HFFc6 (cell line): ENCODE data around the gene ZNRF1. TPM values are rescaled to one million over a fixed set of nuclear protein-coding genes. Genes with fewer than 3 reads are reported as not detected.

Source experiments
- DNase-seq: peaks from one replicate; pipeline ENCODE4 v3.0.0-alpha.2; 2018
- H3K27ac Mint-ChIP-seq: 2 replicates; pipeline ENCODE4 v1.8.0; 2020; ENCODE audit warnings: mild to moderate bottlenecking, mixed read lengths
- H3K27me3 Mint-ChIP-seq: 2 replicates; pipeline ENCODE4 v1.8.0; 2021; ENCODE audit warnings: mild to moderate bottlenecking, moderate library complexity, mixed read lengths; ENCODE audit not compliant: insufficient read depth
- H3K36me3 Mint-ChIP-seq: 2 replicates; pipeline ENCODE4 v1.8.0; 2021; ENCODE audit warnings: low read depth, mixed read lengths
- H3K4me1 Mint-ChIP-seq: 2 replicates; pipeline ENCODE4 v1.8.0; 2020; ENCODE audit warnings: low read depth, mixed read lengths
- H3K4me3 Mint-ChIP-seq: 2 replicates; pipeline ENCODE4 v1.8.0; 2020; ENCODE audit warnings: mild to moderate bottlenecking, moderate library complexity, mixed read lengths
- H3K9me3 Mint-ChIP-seq: 2 replicates; pipeline ENCODE4 v1.8.0; 2020; ENCODE audit warnings: mild to moderate bottlenecking, mixed read lengths
- total RNA-seq, 6 experiments: library from RNA; stranded (reverse); fragmentation: NEBNext Ultra II Directional; extraction: Animal tissue kit (Norgen Biotek cat#: 25700); gene quantifications; 2 replicates in 1 of 6; 3 replicates in 5 of 6; pipeline ENCODE4 v1.2.3, GENCODE V29; 2021
- TF ChIP-seq, protein P1 (sequence below): fragments of 200-600 bp; sonication (generic); IDR thresholded peaks from 2 replicates; pipeline ENCODE4 v1.5.0; 2021; ENCODE audit warnings: antibody characterized with exemption, mild to moderate bottlenecking

The ZNRF1 gene
- total RNA-seq, 6 experiments from 2014 or later, result 21.7 to 31.3 (median 28.0) TPM

DNA sequence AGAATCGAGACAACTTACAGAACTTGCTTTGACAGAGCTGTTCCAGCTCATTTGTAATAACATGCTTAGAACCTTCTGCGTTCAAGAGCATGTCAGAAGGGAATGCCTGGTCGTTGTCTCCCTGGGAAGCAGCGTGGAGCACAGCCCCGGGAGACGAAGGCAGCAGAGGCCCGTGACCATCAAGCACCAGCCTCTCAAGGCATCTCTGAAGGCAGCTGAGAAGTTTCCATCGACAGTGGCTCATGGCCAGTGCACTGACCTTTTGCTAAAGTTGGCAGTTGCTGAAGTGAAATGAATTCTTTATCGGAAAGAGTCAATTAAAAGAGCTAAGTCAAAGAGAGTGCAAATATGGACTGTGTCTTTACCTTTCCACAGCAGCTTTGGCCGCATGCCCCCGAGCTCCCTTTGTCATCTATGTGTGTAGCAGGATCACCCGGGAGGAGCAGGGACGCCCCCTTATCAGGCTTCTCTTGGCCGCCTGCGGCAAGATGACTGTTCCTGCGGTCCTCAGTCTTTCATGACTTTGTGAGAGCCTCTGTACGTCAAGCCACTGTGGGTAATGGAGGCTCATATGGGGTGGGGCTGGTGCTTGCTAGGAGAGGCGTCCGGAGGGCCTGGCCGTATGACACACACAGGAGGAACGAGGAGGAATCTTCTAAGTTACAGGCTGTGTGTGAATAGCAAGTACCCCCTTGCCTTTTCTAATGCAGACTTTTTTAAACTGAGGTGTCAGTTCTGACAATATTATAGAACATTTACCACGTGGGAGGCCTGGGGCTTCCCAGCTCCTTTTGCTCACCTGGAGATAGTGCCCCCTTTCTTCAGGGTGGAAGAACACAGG is 63.5 kb downstream of the ZNRF1 start:
- peaks cover 9% of the 10 kb centered on the region for H3K4me1 Mint-ChIP-seq
- H3K27ac Mint-ChIP-seq, result no peak overlapping the region
- H3K27me3 Mint-ChIP-seq, result no peaks in the 10 kb centered on the region
- TF ChIP-seq, protein P1, sequence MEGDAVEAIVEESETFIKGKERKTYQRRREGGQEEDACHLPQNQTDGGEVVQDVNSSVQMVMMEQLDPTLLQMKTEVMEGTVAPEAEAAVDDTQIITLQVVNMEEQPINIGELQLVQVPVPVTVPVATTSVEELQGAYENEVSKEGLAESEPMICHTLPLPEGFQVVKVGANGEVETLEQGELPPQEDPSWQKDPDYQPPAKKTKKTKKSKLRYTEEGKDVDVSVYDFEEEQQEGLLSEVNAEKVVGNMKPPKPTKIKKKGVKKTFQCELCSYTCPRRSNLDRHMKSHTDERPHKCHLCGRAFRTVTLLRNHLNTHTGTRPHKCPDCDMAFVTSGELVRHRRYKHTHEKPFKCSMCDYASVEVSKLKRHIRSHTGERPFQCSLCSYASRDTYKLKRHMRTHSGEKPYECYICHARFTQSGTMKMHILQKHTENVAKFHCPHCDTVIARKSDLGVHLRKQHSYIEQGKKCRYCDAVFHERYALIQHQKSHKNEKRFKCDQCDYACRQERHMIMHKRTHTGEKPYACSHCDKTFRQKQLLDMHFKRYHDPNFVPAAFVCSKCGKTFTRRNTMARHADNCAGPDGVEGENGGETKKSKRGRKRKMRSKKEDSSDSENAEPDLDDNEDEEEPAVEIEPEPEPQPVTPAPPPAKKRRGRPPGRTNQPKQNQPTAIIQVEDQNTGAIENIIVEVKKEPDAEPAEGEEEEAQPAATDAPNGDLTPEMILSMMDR, result no peak
- no peaks in the 10 kb centered on the region for H3K36me3 Mint-ChIP-seq
- no peak overlapping the region for H3K4me3 Mint-ChIP-seq
- no peak for DNase-seq
- no peaks in the 10 kb centered on the region for H3K9me3 Mint-ChIP-seq

DNA sequence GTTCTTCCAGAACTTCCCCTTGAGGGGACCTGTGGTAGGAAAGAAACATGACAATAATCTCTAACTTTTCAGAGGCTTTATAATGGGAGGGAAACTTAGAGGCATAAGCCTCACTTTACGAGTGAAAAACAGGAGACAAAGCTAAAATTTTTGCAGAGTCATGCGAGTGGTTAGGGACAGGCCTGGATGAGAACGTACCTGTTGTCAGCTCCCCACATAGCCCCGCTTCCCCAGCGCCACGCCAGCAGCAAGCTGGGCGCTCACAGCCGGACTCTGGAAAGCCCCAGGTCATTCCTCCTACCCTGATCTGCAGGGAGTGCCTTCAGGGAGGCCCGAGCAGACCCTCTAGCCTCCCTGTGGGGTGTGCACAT is 64.1 kb downstream of the ZNRF1 start:
- no peak for DNase-seq
- TF ChIP-seq, protein P1, result no peak
- H3K9me3 Mint-ChIP-seq, result no peaks in the 10 kb centered on the region
- no peak overlapping the region for H3K4me3 Mint-ChIP-seq
- peaks cover 8% of the 10 kb centered on the region; the same call in 1 of the 2 replicates for H3K4me1 Mint-ChIP-seq
- no peaks in the 10 kb centered on the region for H3K36me3 Mint-ChIP-seq
- no peak overlapping the region for H3K27ac Mint-ChIP-seq
- H3K27me3 Mint-ChIP-seq, result no peaks in the 10 kb centered on the region

DNA sequence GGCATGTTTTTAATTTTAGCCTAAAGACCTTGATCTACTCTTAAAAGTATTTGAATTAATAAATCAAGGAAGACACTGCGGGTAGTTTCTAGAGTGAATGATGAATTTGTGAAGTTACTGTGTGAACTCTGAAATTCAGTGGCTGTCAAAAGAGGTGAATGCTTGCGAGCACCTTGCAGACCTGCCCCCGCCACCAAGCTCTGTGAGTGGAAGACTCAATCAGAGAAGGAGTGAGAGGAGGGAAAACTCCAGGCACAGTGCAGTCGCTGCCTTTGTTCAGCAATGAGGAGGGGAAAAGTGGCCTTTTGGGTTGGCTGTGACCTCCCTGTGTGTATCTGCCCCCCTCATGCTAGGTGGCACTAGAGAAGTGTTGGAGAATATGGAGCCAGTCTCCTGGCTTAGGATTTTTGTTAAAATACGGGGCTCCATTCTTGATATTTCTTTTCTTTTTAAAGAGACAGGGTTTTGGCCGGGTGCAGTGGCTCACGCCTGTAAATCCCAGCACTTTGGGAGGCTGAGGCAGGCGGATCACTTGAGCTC is 64.8 kb downstream of the ZNRF1 start:
- Mint-ChIP-seq H3K4me1 (peaks cover 8% of the 10 kb centered on the region; the same call in 1 of the 2 replicates), H3K27ac (no peak overlapping the region), H3K27me3 (no peaks in the 10 kb centered on the region; the same call in 1 of the 2 replicates), H3K36me3 (no peaks in the 10 kb centered on the region), H3K4me3 (no peak overlapping the region), H3K9me3 (no peaks in the 10 kb centered on the region)
- no peak for DNase-seq
- TF ChIP-seq, protein P1, result no peak

DNA sequence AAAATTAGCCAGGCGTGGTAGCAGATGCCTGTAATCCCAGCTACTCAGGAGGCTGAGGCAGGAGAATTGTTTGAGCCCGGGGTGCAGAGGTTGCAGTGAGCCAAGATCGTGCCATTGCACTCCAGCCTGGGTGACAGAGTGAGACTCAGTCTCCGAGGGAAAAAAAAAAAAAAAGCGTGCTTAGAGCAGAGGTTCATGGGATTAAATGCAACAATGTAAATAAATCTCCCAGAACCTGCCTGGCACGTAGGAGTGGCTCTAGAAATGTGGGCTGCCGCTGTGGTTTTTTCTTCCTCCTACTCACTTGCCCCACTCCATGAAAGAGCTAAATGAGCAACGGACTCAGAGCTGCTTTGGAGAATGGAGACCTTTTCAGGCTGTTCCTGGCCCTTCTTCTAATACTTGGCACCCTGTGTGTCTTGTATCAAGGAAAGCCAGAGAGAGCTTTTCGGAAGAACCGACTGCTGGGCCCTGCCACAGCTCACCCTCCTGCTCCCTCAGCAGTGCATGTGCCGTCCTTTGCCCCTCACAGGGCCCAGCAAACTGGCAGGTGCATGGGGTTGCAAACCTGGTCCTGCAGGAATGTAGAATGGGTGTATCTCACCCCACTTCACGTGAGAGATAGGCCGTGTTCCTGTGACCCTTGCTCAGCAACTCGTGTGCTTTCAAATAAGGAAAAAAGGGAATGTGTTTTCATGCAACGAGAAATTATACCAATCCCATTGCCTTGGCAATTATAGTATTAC is 65.8 kb downstream of the ZNRF1 start:
- Mint-ChIP-seq H3K27me3 (no peaks in the 10 kb centered on the region; the same call in 1 of the 2 replicates), H3K4me3 (no peak overlapping the region), H3K4me1 (peaks cover 8% of the 10 kb centered on the region; the same call in 1 of the 2 replicates), H3K27ac (no peak overlapping the region), H3K36me3 (no peaks in the 10 kb centered on the region), H3K9me3 (no peaks in the 10 kb centered on the region)
- TF ChIP-seq, protein P1, result no peak
- no peak for DNase-seq

DNA sequence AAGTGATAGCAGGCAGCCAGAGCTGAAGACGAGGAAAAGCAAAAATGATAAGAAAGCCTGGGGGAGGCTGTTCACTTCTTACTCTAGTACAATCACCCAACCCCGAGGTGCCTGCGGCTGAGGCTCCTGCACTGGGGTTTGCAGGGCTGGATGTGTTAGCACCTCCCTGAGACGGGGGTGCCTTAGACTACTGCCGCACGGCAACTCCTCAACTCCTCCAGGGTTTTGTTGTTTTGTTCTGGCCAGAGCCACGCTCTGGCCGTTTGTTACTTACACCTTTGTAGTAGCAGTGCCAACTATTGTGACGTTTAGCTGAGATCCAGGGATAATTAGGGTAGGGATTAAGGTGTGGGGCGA is 66.3 kb downstream of the ZNRF1 start:
- H3K9me3 Mint-ChIP-seq, result no peaks in the 10 kb centered on the region
- TF ChIP-seq, protein P1, result no peak
- H3K36me3 Mint-ChIP-seq, result no peaks in the 10 kb centered on the region
- no peaks in the 10 kb centered on the region; the same call in 1 of the 2 replicates for H3K27me3 Mint-ChIP-seq
- H3K4me1 Mint-ChIP-seq, result peaks cover 12% of the 10 kb centered on the region
- H3K27ac Mint-ChIP-seq, result no peak overlapping the region
- DNase-seq, result no peak
- no peak overlapping the region for H3K4me3 Mint-ChIP-seq
